SU-DHL-6 (cell line): ENCODE results near the gene DNER.

ENCODE experiments used
- H2AFZ ChIP-seq: fragments of 200-600 bp; sonication (generic); 2 replicates; pipeline ENCODE4 v1.6.1; 2014; ENCODE audit warnings: low read depth, mild to moderate bottlenecking, moderate library complexity, mixed read lengths, antibody characterized with exemption, low read length; ENCODE audit not compliant: severe bottlenecking
- H3F3A ChIP-seq: fragments of 200-600 bp; shearing (Covaris generic); 2 replicates; pipeline ENCODE4 v1.6.0; 2016; ENCODE audit warnings: antibody characterized with exemption, mild to moderate bottlenecking; ENCODE audit not compliant: insufficient read depth
- H3K27ac ChIP-seq: fragments of 200-600 bp; sonication (generic); 2 replicates; pipeline ENCODE4 v1.5.1; 2016; ENCODE audit warnings: low read depth, mild to moderate bottlenecking, low read length, moderate library complexity, mixed read lengths
- H3K27me3 ChIP-seq: fragments of 200-600 bp; sonication (generic), shearing (Covaris generic); 2 replicates; pipeline ENCODE4 v1.6.0; 2014; ENCODE audit warnings: mild to moderate bottlenecking, low read length
- H3K36me3 ChIP-seq: fragments of 200-600 bp; sonication (generic); 2 replicates; pipeline ENCODE4 v1.6.1; 2014; ENCODE audit warnings: mild to moderate bottlenecking, low read length, mixed read lengths
- H3K4me2 ChIP-seq: fragments of 300-600, 200-600 bp; shearing (Covaris generic), sonication (generic); 2 replicates; pipeline ENCODE4 v1.6.0; 2014; ENCODE audit warnings: low read length, low read depth, mild to moderate bottlenecking; ENCODE audit not compliant: poor library complexity, severe bottlenecking
- H3K4me3 ChIP-seq: fragments of 200-600 bp; sonication (generic); 2 replicates; pipeline ENCODE4 v1.5.1; 2014; ENCODE audit warnings: antibody characterized with exemption, low read length, mild to moderate bottlenecking, mixed read lengths; ENCODE audit not compliant: insufficient read depth, poor library complexity, severe bottlenecking
- H3K79me2 ChIP-seq: fragments of 200-600 bp; sonication (generic); 2 replicates; pipeline ENCODE4 v1.6.1; 2014; ENCODE audit warnings: mild to moderate bottlenecking, low read length, moderate library complexity; ENCODE audit not compliant: insufficient read depth
- H3K9ac ChIP-seq: fragments of 200-600 bp; sonication (generic); 2 replicates; pipeline ENCODE4 v1.7.0; 2014; ENCODE audit warnings: mild to moderate bottlenecking, low read length
- H3K9me2 ChIP-seq: fragments of 200-600 bp; sonication (generic); replicated peaks from 2 replicates; pipeline ENCODE4 v1.6.1; 2014; ENCODE audit warnings: low read length; ENCODE audit not compliant: insufficient read depth
- H3K9me3 ChIP-seq: fragments of 200-600 bp; sonication (generic); 2 replicates; pipeline ENCODE4 v1.6.1; 2014; ENCODE audit warnings: low read length, mixed read lengths; ENCODE audit not compliant: insufficient read depth
- H4K20me1 ChIP-seq: fragments of 200-600 bp; sonication (generic); 2 replicates; pipeline ENCODE4 v1.6.1; 2014; ENCODE audit warnings: low read depth, mild to moderate bottlenecking, antibody characterized with exemption, low read length, moderate library complexity, mixed read lengths
- CTCF ChIP-seq: fragments of 200-600 bp; sonication (generic); IDR thresholded peaks from one replicate; pipeline ENCODE4 v1.5.1; 2017; ENCODE audit warnings: antibody characterized with exemption, mild to moderate bottlenecking, low read length, moderate library complexity; ENCODE audit not compliant: insufficient read depth, poor library complexity, severe bottlenecking
- EZH2phosphoT487 ChIP-seq: fragments of 200-600 bp; sonication (generic), shearing (Covaris generic); conservative IDR thresholded peaks from 2 replicates; pipeline ENCODE4 v1.6.1; 2018; ENCODE audit warnings: mild to moderate bottlenecking, antibody characterized with exemption, low read length, moderate library complexity, mixed read lengths

The DNER gene

GRCh38 chr2:229564300-229564907, 150.0 kb downstream of the DNER start:
- TF ChIP-seq EZH2phosphoT487, result no peak
- TF ChIP-seq CTCF, result no peak
- H3K36me3 ChIP-seq, result no peaks in the 10 kb centered on the region

GRCh38 chr2:229563388-229563787, 151.0 kb downstream of the DNER start:
- Histone ChIP-seq H3K9me2 (no peaks in the 10 kb centered on the region), H3F3A (no peaks in the 10 kb centered on the region), H2AFZ (no peak overlapping the region), H3K27ac (no peak overlapping the region), H3K4me3 (no peak overlapping the region), H3K79me2 (no peaks in the 10 kb centered on the region), H3K36me3 (no peaks in the 10 kb centered on the region), H3K9me3 (no peaks in the 10 kb centered on the region), H3K27me3 (no peaks in the 10 kb centered on the region), H3K4me2 (no peak overlapping the region), H3K9ac (no peak overlapping the region), H4K20me1 (no peaks in the 10 kb centered on the region)
- no peak for TF ChIP-seq EZH2phosphoT487
- TF ChIP-seq CTCF, result no peak

More at GRCh38 chr2:229564300-229564907, 150.0 kb downstream of the DNER start:
- Histone ChIP-seq H3K9me2 (no peaks in the 10 kb centered on the region), H3K4me3 (no peak overlapping the region), H2AFZ (no peak overlapping the region), H3K27ac (no peak overlapping the region), H3K79me2 (no peaks in the 10 kb centered on the region), H3K4me2 (no peak overlapping the region), H4K20me1 (no peaks in the 10 kb centered on the region), H3K9ac (no peak overlapping the region), H3K9me3 (no peaks in the 10 kb centered on the region), H3F3A (no peaks in the 10 kb centered on the region), H3K27me3 (no peaks in the 10 kb centered on the region)

GRCh38 chr2:229562472-229563127, 151.8 kb downstream of the DNER start:
- H3K27me3 ChIP-seq, result no peaks in the 10 kb centered on the region
- no peak overlapping the region for H3K4me2 ChIP-seq
- no peaks in the 10 kb centered on the region for H4K20me1 ChIP-seq
- no peaks in the 10 kb centered on the region for H3K9me2 ChIP-seq
- no peaks in the 10 kb centered on the region for H3K36me3 ChIP-seq
- no peak for TF ChIP-seq CTCF
- H3K9ac ChIP-seq, result no peak overlapping the region
- no peaks in the 10 kb centered on the region for H3K79me2 ChIP-seq
- H3K9me3 ChIP-seq, result no peaks in the 10 kb centered on the region
- no peaks in the 10 kb centered on the region for H3F3A ChIP-seq
- H3K27ac ChIP-seq, result no peak overlapping the region
- H2AFZ ChIP-seq, result no peak overlapping the region
- H3K4me3 ChIP-seq, result no peak overlapping the region
